Mammary epithelial cell (primary cell): ENCODE data around the gene SYT7.

Experiments
- EZH2 ChIP-seq: IDR thresholded peaks from 2 replicates; pipeline ENCODE4 v1.6.1; 2012; ENCODE audit warnings: low read length, inconsistent platforms, borderline replicate concordance
- TF ChIP-seq, protein P1 (sequence below), 2 donors: IDR thresholded peaks in 1 of 2; conservative IDR thresholded peaks in 1 of 2; 2 replicates each; pipeline ENCODE4 v1.5.1; 2011 to 2012; ENCODE audit warnings: inconsistent platforms in 2 of 2, low read length in 2 of 2, mild to moderate bottlenecking in 2 of 2, control low read depth in 1 of 2, low read depth in 1 of 2; ENCODE audit not compliant: insufficient read depth in 1 of 2; ENCODE audit errors: extremely low read depth in 1 of 2

DNA sequence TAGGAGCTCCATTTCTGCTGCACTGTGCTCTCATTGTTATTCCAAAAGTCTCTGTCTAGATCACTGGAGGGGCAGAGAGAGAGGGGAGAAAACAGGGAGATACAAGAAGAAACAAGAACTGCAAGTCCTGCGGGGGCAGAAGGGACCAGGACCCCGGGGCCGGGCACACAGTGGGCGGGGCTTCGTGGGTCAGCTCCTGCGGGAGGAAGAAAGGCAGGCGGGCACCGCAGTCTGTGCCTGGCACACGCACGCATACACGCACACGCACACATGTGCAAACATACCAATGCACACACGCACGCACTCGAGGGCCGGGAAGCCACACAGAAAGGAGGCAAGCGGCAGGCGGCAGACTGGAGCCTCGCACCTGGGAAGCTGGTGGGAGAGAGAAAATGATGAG, 33.6 kb downstream of the SYT7 start:
- TF ChIP-seq EZH2 = no peak
- TF ChIP-seq, protein P1, sequence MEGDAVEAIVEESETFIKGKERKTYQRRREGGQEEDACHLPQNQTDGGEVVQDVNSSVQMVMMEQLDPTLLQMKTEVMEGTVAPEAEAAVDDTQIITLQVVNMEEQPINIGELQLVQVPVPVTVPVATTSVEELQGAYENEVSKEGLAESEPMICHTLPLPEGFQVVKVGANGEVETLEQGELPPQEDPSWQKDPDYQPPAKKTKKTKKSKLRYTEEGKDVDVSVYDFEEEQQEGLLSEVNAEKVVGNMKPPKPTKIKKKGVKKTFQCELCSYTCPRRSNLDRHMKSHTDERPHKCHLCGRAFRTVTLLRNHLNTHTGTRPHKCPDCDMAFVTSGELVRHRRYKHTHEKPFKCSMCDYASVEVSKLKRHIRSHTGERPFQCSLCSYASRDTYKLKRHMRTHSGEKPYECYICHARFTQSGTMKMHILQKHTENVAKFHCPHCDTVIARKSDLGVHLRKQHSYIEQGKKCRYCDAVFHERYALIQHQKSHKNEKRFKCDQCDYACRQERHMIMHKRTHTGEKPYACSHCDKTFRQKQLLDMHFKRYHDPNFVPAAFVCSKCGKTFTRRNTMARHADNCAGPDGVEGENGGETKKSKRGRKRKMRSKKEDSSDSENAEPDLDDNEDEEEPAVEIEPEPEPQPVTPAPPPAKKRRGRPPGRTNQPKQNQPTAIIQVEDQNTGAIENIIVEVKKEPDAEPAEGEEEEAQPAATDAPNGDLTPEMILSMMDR (conservative IDR thresholded peaks at IDR 0.05 in 1 of 2, IDR thresholded peaks at IDR 0.05 in 1 of 2; ENCODE audit: extremely low read depth in 1 of 2, insufficient read depth in 1 of 2, low read depth in 1 of 2, low read length in 2 of 2) = no peak
